HFF-Myc (cell line): ENCODE data around the gene L1CAM.

ENCODE experiments used
- DNase-seq: peaks from one replicate; pipeline ENCODE4 v3.0.0-alpha.2; 2011; ENCODE audit warnings: low read depth; ENCODE audit errors: extremely low read depth
- H3K4me3 ChIP-seq: replicated peaks from 2 replicates; pipeline ENCODE4 v1.5.1; 2011; ENCODE audit warnings: low read depth, mild to moderate bottlenecking, control low read depth, low read length
- TF ChIP-seq, protein P1 (sequence below): IDR thresholded peaks from 2 replicates; pipeline ENCODE4 v1.5.1; 2012; ENCODE audit warnings: mild to moderate bottlenecking, low read depth, low read length, control low read depth; ENCODE audit errors: missing control alignments

L1CAM gene

GRCh38 chrX:153908219-153908860, 22.4 kb upstream of the L1CAM start:
- DNase-seq, result no peak
- H3K4me3 ChIP-seq, result no peak overlapping the region
- TF ChIP-seq, protein P1, sequence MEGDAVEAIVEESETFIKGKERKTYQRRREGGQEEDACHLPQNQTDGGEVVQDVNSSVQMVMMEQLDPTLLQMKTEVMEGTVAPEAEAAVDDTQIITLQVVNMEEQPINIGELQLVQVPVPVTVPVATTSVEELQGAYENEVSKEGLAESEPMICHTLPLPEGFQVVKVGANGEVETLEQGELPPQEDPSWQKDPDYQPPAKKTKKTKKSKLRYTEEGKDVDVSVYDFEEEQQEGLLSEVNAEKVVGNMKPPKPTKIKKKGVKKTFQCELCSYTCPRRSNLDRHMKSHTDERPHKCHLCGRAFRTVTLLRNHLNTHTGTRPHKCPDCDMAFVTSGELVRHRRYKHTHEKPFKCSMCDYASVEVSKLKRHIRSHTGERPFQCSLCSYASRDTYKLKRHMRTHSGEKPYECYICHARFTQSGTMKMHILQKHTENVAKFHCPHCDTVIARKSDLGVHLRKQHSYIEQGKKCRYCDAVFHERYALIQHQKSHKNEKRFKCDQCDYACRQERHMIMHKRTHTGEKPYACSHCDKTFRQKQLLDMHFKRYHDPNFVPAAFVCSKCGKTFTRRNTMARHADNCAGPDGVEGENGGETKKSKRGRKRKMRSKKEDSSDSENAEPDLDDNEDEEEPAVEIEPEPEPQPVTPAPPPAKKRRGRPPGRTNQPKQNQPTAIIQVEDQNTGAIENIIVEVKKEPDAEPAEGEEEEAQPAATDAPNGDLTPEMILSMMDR, result no peak

- no peak overlapping the region for H3K4me3 ChIP-seq
- DNase-seq, result no peak
- TF ChIP-seq, protein P1, result no peak
Measured at GRCh38 chrX:153907456-153907855, 21.5 kb upstream of the L1CAM start.

- no peak for DNase-seq
- H3K4me3 ChIP-seq, result no peak overlapping the region
- TF ChIP-seq, protein P1, result no peak
Measured at GRCh38 chrX:153906126-153906917, 20.3 kb upstream of the L1CAM start.

GRCh38 chrX:153905481-153906095, 19.6 kb upstream of the L1CAM start:
- H3K4me3 ChIP-seq, result no peak overlapping the region
- TF ChIP-seq, protein P1, result no peak
- DNase-seq, result no peak

GRCh38 chrX:153903991-153904957, 18.3 kb upstream of the L1CAM start, which contains the start of gene AVPR2:
TSS of gene AVPR2 (plus strand) at chrX:153904673. CDS start at chrX:153905146, 473 bp downstream.
- H3K4me3 ChIP-seq, result no peak within 1 kb of the TSS
- TF ChIP-seq, protein P1, result no peak
- DNase-seq, result no peak
